HG02588 (cell line): ENCODE measurements around the gene PRR5L.

Experiments used
- ATAC-seq: cut with Tn5 transposase; IDR thresholded peaks from one replicate; pipeline ENCODE4 v1.9.1; 2021; ENCODE audit warnings: mild to moderate bottlenecking, moderate library complexity; ENCODE audit not compliant: unreplicated experiment

PRR5L gene

GRCh38 chr11:36356201-36356600, 60.1 kb downstream of the PRR5L start:
- ATAC-seq: peak; percentile 66

- ATAC-seq: no peak
These were observed 61.7 kb downstream of the PRR5L start for GRCh38 chr11:36357831-36358230.

DNA sequence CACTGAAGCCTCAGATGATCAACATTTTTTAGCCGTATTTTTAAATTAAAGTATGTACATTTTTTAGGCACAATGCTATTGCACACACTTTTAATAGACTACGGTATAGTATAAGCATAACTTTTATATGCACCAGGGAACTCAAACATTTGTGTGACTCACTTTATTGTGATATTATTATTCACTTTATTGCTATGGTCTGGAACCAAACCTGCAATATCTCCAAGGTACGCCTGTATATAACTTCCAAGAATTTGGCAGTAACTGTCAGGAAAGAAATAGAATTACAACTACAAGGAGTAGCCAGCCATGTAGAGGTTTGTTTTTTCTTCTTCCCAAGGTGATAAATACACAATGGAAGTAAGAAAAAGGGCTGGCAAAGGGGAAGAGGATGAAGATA, 62.3 kb downstream of the PRR5L start:
- ATAC-seq: no peak

DNA sequence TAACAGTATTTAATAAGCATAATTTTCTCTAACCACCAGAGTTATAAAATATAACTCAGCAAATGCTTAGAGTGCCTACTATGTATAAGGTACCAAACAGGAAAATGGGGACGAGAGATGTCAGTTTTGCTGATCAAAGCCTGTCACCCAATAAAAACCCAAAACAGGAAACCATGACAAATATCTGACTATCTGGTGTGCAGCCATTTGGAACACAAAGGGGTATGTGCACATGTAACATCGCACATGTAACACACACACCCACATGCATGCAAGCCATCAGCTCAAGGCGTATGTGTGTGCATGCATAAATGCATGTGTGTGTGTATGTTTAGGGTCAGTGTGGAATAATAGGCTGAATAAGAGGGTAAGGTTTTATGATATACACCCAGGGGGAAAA, 64.2 kb downstream of the PRR5L start:
- ATAC-seq: no peak

GRCh38 chr11:36360826-36361415, 64.8 kb downstream of the PRR5L start:
- ATAC-seq: no peak

GRCh38 chr11:36361472-36361871, 65.4 kb downstream of the PRR5L start:
- no peak for ATAC-seq

- no peak for ATAC-seq
These were observed 65.9 kb downstream of the PRR5L start for GRCh38 chr11:36361901-36362391.

- ATAC-seq: no peak
These were observed 66.8 kb downstream of the PRR5L start for GRCh38 chr11:36362902-36363301.

DNA sequence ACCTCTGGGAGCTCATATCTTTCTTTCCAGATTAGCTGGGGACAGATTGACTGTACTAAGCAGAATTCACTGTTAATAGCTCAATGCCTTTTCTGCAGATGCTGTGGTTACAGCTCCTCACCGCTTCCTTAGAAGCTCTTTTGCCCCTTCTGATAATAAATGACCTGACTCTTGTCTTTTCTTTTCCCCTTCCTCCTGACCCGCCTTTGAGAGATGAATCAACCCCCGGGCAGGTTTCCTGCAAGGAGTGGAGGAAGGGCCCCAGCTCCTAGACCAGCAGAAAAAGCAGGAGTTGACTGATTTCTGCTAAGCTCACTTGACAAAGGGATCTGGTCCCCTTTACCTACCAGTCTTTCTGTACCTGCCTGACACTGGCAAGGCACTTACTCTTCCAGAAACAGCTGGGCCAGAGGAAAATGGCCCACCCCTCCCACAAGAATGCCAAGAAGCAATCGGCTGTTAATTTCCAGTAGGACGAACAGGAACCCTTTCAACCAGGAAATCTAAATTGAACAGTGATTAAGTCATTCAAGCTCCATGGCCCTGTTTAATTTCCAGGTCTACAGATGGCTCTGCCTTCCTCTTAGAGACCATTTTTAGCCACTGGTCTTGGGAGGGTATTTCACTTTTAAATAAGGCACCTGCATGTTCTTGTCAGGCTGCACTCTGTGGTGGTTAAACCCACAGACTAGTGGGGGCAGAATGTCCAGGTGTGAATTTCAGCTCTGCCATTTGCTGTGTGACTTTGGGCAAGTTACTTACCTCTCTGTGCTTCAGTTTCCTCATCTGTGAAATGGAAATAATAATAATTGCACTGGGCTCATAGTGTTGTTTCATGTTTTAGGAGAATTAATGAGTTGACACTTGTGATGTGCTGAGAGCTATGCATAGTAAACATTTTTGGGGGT, 67.5 kb downstream of the PRR5L start:
- no peak for ATAC-seq

DNA sequence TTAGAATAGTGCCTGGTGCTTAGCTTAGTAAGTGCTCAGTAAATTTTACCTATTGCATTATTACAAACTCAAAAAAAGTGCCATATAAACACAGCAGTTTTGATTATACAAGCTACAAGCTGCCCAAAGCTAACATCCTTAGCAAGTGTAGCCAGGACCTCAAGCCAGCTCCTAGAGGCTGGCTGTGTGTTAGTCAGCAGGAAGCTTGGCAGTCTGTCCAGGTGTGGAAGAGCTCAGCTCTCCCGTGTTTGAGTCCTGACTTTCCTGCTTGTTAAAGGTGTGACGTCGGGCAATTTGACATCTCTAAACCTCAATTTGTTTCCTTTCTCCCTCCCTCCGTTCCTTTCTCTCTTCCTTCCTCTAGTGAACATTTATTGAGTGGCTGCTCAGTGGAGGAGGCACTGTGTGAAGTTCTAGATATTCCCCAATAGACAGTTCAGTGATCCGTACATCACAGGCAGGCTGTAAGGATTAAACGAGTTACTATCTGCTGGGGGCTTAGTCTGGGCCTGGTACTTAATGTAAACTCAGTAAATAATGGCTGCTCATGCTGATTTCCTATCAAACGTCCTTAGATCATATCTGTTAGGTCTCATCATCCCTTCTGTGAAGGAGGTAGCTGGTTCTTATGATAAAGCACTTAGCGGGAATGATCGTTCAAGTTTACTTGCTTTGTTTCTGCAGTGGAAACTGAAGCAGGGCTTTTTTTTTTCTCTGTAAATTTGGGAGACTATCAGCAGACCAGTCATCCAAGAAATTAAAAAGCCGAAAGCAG, 68.7 kb downstream of the PRR5L start:
- ATAC-seq: no peak

DNA sequence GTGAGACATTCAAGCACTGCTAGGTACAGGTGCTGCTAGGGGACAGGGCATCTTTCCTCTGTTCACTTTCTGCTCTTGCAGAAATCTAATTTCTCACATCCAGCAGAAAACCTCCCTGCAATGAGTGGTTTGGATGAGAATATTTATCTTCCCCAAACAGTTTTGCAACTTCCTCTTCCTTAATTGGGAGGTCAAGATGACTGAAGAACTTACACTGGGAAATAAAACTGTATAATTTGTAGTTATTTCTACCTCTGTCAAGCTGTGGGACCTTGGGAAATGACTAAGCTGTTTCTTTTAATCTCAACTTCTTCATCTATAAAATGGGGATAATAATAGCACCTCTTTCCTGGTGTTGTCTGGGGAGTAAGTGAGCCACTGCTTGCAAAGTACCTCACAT, 69.8 kb downstream of the PRR5L start:
- no peak for ATAC-seq

GRCh38 chr11:36367806-36368680, 72.0 kb downstream of the PRR5L start:
- no peak for ATAC-seq

DNA sequence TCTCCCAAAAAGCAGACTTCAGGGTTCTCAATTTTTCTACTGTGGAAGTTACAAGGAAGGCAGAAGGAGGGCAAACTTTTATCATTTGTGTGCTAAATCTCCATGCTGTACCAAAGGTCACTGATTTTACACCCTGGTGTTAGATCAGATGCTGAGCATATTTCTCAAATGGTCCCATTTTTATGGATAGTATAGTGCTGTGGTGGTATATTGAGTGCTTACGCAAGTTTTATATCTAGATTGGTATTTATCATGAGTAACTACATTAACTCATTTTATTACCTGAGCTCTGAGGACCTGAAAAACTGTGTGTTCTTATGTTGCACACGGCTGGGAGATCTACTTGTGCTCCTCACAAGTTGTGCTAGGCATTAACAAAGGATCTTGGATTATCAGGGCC, 75.1 kb downstream of the PRR5L start:
- no peak for ATAC-seq

GRCh38 chr11:36371590-36371989, 75.5 kb downstream of the PRR5L start:
- no peak for ATAC-seq

GRCh38 chr11:36372101-36372771, 76.1 kb downstream of the PRR5L start:
- ATAC-seq: no peak

DNA sequence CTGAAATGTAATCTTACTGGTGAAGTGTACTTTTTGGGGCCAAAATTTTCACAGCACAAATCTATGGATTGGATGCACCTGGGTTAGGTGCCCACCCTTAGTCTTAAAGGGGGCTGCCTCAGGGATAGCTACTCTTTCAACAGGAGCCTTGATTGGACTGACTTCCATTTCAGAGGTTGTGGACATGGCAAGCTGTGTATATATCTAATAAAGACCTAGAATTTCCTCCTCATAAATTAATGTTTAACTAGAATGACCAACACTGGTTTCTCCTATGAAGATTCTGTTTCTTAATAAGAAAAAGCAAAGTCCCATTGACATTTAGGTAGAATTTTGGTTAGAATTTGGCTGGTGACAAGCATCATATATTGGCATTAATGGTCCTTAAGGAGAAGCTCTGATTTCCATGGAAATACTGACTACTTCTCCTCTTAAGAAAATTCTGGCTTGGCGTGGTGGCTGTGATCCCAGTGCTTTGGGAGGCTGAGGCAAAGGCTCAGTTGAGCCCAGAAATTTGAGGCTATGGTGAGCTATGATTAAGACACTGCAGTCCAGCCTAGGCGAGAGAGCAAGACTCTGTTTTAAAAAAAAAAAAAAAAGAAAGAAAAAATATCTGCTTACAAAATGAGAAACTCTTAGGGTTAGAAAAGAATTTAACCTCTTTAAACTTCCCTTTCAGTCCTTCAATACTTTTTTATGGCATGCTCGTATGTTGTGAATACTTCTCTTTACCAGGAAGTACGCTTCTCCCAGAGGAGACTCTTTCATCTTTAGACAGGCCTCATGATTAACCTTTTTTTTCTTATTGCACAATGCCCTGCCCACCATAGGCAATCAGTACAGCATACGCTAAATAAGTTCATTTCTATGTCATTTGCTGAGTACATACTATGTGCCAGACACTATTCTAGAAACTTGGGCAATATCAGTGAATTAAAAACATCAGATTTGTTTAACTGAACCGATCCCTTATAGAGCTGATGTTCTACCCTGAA, 77.2 kb downstream of the PRR5L start:
- ATAC-seq: no peak

DNA sequence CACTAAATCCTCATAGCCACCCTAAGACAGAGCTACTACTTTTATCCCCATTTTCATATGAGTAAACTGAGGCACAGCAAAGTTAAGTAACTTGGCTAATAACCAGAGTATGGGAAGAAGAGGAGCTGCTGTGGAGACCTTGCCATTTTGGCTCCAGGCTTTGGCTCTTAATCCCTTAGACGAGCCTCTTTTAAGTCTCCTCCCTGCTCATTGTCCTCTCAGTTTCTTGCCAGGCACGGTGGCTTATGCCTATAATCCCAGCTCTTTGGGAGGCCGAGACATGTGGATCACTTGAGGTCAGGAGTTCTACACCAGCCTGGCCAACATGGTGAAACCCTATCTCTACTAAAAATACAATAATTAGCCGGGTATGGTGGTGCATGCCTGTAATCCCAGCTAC, 78.6 kb downstream of the PRR5L start:
- no peak for ATAC-seq

DNA sequence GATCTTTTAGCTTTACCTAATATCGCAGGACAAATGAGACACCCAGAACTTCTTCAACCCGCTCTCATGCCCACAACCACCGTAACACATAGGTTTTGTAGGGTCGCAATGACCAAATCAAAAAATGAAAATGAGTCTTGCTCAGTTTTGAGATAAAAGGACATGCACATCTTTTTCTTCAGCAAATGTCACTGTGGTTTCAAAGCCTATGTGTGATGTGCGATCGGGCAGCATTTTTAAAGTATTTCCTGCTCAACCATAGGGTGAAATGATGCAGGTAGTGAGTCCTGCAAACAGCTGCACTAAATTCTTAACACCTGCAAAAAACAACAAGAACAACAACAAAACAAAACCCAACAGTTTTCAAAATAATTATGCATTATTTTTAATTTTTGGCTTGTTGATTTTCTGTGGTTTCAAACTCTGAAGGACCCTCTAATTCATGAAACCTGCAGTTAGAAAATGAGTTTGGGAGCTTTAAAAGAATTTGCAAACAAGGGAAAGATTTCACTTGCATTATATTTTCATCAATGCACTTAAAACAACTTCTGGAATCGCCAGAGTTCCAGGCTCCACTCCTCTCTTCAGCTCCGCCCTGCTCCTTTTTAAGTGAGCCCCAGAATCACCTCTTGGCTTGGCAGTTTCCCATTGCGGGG, 79.4 kb downstream of the PRR5L start:
- no peak for ATAC-seq
